ENCODE measurements around the gene UNC45B. TPM values are rescaled to one million over a fixed set of nuclear protein-coding genes. Genes with fewer than 3 reads are reported as not detected.

UNC45B gene
- total RNA-seq, 1 experiment from 2014 or later, result not detected

DNA sequence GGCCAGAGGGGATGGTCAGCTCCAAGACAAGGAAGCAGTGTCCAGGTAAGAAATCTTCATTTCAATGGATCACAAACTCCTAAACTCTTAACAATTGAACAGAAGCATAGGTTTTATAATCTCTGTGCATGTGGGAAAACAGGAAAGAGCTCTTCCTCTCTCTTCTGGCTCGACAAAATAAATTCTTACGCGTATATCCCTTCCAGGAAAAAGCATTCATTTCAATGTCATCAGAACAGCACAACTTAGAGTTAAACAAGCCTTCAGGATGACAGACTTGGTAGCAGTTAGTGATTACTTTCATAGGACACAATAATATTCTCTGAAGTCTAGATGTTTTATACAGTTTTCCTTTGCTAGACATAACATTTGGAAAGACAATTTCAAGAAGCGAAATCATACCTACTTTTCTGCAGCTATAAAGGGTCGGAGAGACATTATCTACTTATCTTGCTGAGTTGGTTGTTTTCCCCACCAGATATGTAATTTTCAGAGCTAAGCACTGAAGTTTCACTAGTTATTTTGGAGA lies 65.9 kb downstream of the UNC45B start:
- no peak for TF ChIP-seq CEBPB (IDR thresholded peaks at IDR 0.05; ENCODE audit: low read depth)
- TF ChIP-seq SP1 (IDR thresholded peaks at IDR 0.05; ENCODE audit: low read depth), result no peak
- TF ChIP-seq SIN3A (IDR thresholded peaks at IDR 0.05; ENCODE audit: low read depth), result no peak
- TF ChIP-seq POLR2A (IDR thresholded peaks at IDR 0.05; ENCODE audit: borderline replicate concordance, extremely low read depth, insufficient read depth, insufficient read length), result no peak
- TF ChIP-seq RAD21 (IDR thresholded peaks at IDR 0.05; ENCODE audit: low read depth), result no peak
- no peak for TF ChIP-seq EGR1 (IDR thresholded peaks at IDR 0.05; ENCODE audit: low read depth)
- TF ChIP-seq CBX3 (IDR thresholded peaks at IDR 0.05; ENCODE audit: low read depth), result no peak
- no peak for TF ChIP-seq EZH2 (IDR thresholded peaks at IDR 0.05)
- no peak for TF ChIP-seq SRF (IDR thresholded peaks at IDR 0.05; ENCODE audit: low read depth)
- no peak for TF ChIP-seq ZFX (IDR thresholded peaks at IDR 0.05)
- TF ChIP-seq, protein P1, sequence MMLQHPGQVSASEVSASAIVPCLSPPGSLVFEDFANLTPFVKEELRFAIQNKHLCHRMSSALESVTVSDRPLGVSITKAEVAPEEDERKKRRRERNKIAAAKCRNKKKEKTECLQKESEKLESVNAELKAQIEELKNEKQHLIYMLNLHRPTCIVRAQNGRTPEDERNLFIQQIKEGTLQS (IDR thresholded peaks at IDR 0.05), result no peak
- TF ChIP-seq REST (IDR thresholded peaks at IDR 0.05; ENCODE audit: low read depth), result no peak
- no peak for TF ChIP-seq ZNF274 (IDR thresholded peaks at IDR 0.05; ENCODE audit: low read depth, low read length)
- TF ChIP-seq YY1 (IDR thresholded peaks at IDR 0.05; ENCODE audit: extremely low read depth, insufficient replicate concordance, low read depth, low read length), result no peak
- Histone ChIP-seq H3K9me2 (ENCODE audit: insufficient read depth) (no peaks in the 10 kb centered on the region), H3K4me2 (ENCODE audit: low read length) (no peak overlapping the region), H3K27me3 (ENCODE audit: insufficient read depth, low read length) (peaks cover 52% of the 10 kb centered on the region), H2AFZ (ENCODE audit: low read depth, low read length, poor library complexity, severe bottlenecking) (no peak overlapping the region), H3K36me3 (ENCODE audit: control insufficient read depth in 1 of 2, insufficient read depth in 2 of 2, low read length in 2 of 2) (no peaks in the 10 kb centered on the region), H3K9me3 (ENCODE audit: control insufficient read depth in 1 of 2, insufficient read depth in 1 of 2, low read depth in 1 of 2, low read length in 2 of 2) (no peaks in the 10 kb centered on the region), H3K4me1 (ENCODE audit: control insufficient read depth in 1 of 2, insufficient read depth in 2 of 2, low read length in 2 of 2) (no peaks in the 10 kb centered on the region), H3K4me3 (replicated peaks in 1 of 2; ENCODE audit: low read depth in 1 of 2, low read length in 2 of 2) (no peak overlapping the region), H3K79me2 (ENCODE audit: insufficient read depth, low read length) (no peaks in the 10 kb centered on the region), H3K27ac (ENCODE audit: low read depth, low read length) (no peak overlapping the region), H3K9ac (ENCODE audit: low read length) (no peak overlapping the region), H4K20me1 (ENCODE audit: insufficient read depth) (no peaks in the 10 kb centered on the region)
- ChIA-PET POLR2A (no interaction called here), RAD21 (ENCODE audit: low non-redundant PET in 1 of 2, low total read pairs in 2 of 2, uncharacterized antibody in 2 of 2, unreplicated experiment in 2 of 2) (no interaction called here), CTCF (no interaction called here)
- no TSS peak for BruUV-seq (replicated peaks)
- intact Hi-C loops (cut with micrococcal nuclease), result no loop called here
- no peak for ATAC-seq
- DNase-seq (ENCODE audit: low read depth, low spot score), result no peak
